Epithelial cell of proximal tubule (primary cell): ENCODE data around the gene ACTRT3. TPM values are rescaled to one million over a fixed set of nuclear protein-coding genes. Genes with fewer than 3 reads are reported as not detected.

Source experiments
- DNase-seq: peaks from one replicate; pipeline ENCODE4 v3.0.0-alpha.2; 2011; ENCODE audit warnings: low read depth
- H3K4me3 ChIP-seq: 2 replicates; pipeline ENCODE4 v1.5.1; 2011; ENCODE audit warnings: low read depth, mild to moderate bottlenecking, low read length
- CTCF ChIP-seq: conservative IDR thresholded peaks from 2 replicates; pipeline ENCODE4 v1.5.1; 2012; ENCODE audit warnings: low read depth, mild to moderate bottlenecking, low read length
- total RNA-seq: library from RNA; depleted of rRNA; stranded (reverse); fragments of >200 nt; gene quantifications from 2 replicates; pipeline ENCODE4 v1.2.3, GENCODE V29; 2015

The ACTRT3 gene
- total RNA-seq, 1 donor from 2014 or later = 2.6 TPM

- peak overlapping the region; percentile 89 for H3K4me3 ChIP-seq
- no peak for TF ChIP-seq CTCF
- DNase-seq = no peak
These were observed 3.0 kb upstream of the ACTRT3 start for GRCh38 chr3:169772305-169772896.

- TF ChIP-seq CTCF = no peak
- no peak for DNase-seq
These were observed 2.3 kb upstream of the ACTRT3 start for GRCh38 chr3:169771497-169772304.

GRCh38 chr3:169764882-169765612, 4.3 kb downstream of the ACTRT3 start, which contains the start of gene TERC:
TSS of gene TERC (minus strand) at chr3:169765060.
- no peak for TF ChIP-seq CTCF
- DNase-seq = peak; percentile 51
- peak within 1 kb of the TSS; percentile 91 for H3K4me3 ChIP-seq

More at GRCh38 chr3:169771497-169772304, 2.3 kb upstream of the ACTRT3 start:
- peak overlapping the region; percentile 89 for H3K4me3 ChIP-seq

- H3K4me3 ChIP-seq = peak overlapping the region; percentile 91
- TF ChIP-seq CTCF = no peak
These were observed 5.0 kb downstream of the ACTRT3 start for GRCh38 chr3:169764312-169764881.

GRCh38 chr3:169760479-169760878, 8.9 kb downstream of the ACTRT3 start:
- peak; percentile 64 for DNase-seq
- no peak for TF ChIP-seq CTCF
- no peak overlapping the region for H3K4me3 ChIP-seq

More at GRCh38 chr3:169764312-169764881, 5.0 kb downstream of the ACTRT3 start:
- DNase-seq = no peak

- no peak for DNase-seq
- no peak for TF ChIP-seq CTCF
- H3K4me3 ChIP-seq = no peak overlapping the region
These were observed 10.1 kb downstream of the ACTRT3 start for GRCh38 chr3:169759256-169759655.
